GM18517 (cell line): Measurements from ENCODE around the gene MEI1.
A peak's percentile ranks its signal among the peaks of the same experiment; 100 is the strongest.

Source experiments
- ATAC-seq: cut with Tn5 transposase; IDR thresholded peaks from one replicate; pipeline ENCODE4 v1.9.1; 2021; ENCODE audit warnings: mild to moderate bottlenecking, moderate library complexity; ENCODE audit not compliant: unreplicated experiment

The MEI1 gene

GRCh38 chr22:41781507-41781906 is 82.2 kb downstream of the MEI1 start:
- peak; percentile 24 for ATAC-seq

- no peak for ATAC-seq
Measured at GRCh38 chr22:41782316-41782715, 83.0 kb downstream of the MEI1 start.

- ATAC-seq: no peak
Measured at GRCh38 chr22:41782751-41783150, 83.4 kb downstream of the MEI1 start.

- ATAC-seq: no peak
Measured at GRCh38 chr22:41787331-41787730, 88.0 kb downstream of the MEI1 start.

- no peak for ATAC-seq
Measured at GRCh38 chr22:41793871-41794270, 94.6 kb downstream of the MEI1 start.

- no peak for ATAC-seq
Measured at GRCh38 chr22:41798736-41799135, 99.4 kb downstream of the MEI1 start.

- no peak for ATAC-seq
Measured at GRCh38 chr22:41799486-41800347, 100.4 kb downstream of the MEI1 start.

GRCh38 chr22:41800348-41801146 is 101.2 kb downstream of the MEI1 start, which contains the start of gene CCDC134:
TSS of gene CCDC134 (plus strand) at chr22:41800679. CDS start at chr22:41808891, 8,212 bp downstream.
- peak; percentile 75 for ATAC-seq

GRCh38 chr22:41801147-41801819 is 102.0 kb downstream of the MEI1 start:
- no peak for ATAC-seq

GRCh38 chr22:41801886-41802285 is 102.6 kb downstream of the MEI1 start:
- ATAC-seq: no peak

GRCh38 chr22:41805639-41806038 is 106.3 kb downstream of the MEI1 start:
- no peak for ATAC-seq

GRCh38 chr22:41808400-41808799 is 109.1 kb downstream of the MEI1 start:
- no peak for ATAC-seq

GRCh38 chr22:41810022-41810421 is 110.7 kb downstream of the MEI1 start:
- ATAC-seq: no peak

GRCh38 chr22:41812805-41813545 is 113.7 kb downstream of the MEI1 start:
- no peak for ATAC-seq

GRCh38 chr22:41813726-41814410 is 114.6 kb downstream of the MEI1 start:
- ATAC-seq: no peak

- no peak for ATAC-seq
Measured at GRCh38 chr22:41815716-41816115, 116.4 kb downstream of the MEI1 start.

- ATAC-seq: no peak
Measured at GRCh38 chr22:41816241-41816640, 116.9 kb downstream of the MEI1 start.

- no peak for ATAC-seq
Measured at GRCh38 chr22:41816871-41817270, 117.6 kb downstream of the MEI1 start.

- no peak for ATAC-seq
Measured at GRCh38 chr22:41818011-41818410, 118.7 kb downstream of the MEI1 start.

- ATAC-seq: no peak
Measured at GRCh38 chr22:41818596-41818995, 119.3 kb downstream of the MEI1 start.
